ENCODE results near the gene SPRY4. TPM values are rescaled to one million over a fixed set of nuclear protein-coding genes. Genes with fewer than 3 reads are reported as not detected.

Gene SPRY4
- total and polyA plus RNA-seq, 4 donors: 2.7 to 9.6 (median 4.9) TPM

DNA sequence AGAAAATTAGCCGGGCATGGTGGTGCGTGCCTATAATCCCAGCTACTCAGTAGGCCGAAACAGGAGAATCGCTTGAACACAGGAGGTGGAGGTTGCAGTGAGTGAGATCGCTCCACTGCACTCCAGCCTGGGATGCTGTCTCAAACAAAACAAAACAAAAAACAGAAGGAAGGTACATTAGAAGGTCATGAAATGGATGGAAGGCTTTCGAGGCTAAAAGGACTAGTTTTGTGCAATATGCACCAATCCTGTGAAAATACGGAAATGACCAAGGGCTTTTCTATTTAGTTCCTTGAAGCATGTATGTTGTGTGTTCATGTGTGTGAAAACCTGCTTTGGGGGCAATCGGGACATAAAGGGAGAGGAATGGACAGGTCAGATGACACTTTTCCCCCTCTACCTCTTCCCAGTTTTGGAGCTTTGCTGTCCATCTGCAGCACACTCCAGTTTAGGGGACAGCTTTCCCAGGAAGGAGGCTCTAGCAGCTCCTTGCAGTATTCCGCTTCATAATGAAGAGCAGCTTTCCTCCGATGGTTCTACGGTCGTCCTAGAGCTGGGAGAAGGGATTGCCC is 15.0 kb downstream of the SPRY4 start:
- Histone ChIP-seq H3K4me1 (ENCODE audit: control insufficient read depth in 4 of 4, insufficient read depth in 4 of 4, low read length in 3 of 4) (peaks cover 0 to 10% (median 0%) of the 10 kb centered on the region in 4 donors), H3K27me3 (ENCODE audit: control insufficient read depth in 4 of 4, insufficient read depth in 4 of 4, low read length in 3 of 4) (no peaks in the 10 kb centered on the region), H3K4me3 (ENCODE audit: low read depth in 1 of 3, low read length in 3 of 3) (no peak overlapping the region), H3K36me3 (ENCODE audit: control insufficient read depth in 4 of 4, insufficient read depth in 3 of 4, low read depth in 1 of 4, low read length in 3 of 4) (peaks cover 0 to 20% (median 9%) of the 10 kb centered on the region in 4 donors), H3K27ac (ENCODE audit: low read depth in 1 of 2, low read length in 2 of 2) (no peak overlapping the region), H3K9ac (ENCODE audit: low read depth in 1 of 2, low read length in 2 of 2) (no peak overlapping the region), H3K9me3 (ENCODE audit: control insufficient read depth in 4 of 4, low read length in 3 of 4) (no peaks in the 10 kb centered on the region)
- 80% methylated on average over 12 of the region's 12 CpGs for whole genome bisulfite sequencing
- TF ChIP-seq, protein P1, sequence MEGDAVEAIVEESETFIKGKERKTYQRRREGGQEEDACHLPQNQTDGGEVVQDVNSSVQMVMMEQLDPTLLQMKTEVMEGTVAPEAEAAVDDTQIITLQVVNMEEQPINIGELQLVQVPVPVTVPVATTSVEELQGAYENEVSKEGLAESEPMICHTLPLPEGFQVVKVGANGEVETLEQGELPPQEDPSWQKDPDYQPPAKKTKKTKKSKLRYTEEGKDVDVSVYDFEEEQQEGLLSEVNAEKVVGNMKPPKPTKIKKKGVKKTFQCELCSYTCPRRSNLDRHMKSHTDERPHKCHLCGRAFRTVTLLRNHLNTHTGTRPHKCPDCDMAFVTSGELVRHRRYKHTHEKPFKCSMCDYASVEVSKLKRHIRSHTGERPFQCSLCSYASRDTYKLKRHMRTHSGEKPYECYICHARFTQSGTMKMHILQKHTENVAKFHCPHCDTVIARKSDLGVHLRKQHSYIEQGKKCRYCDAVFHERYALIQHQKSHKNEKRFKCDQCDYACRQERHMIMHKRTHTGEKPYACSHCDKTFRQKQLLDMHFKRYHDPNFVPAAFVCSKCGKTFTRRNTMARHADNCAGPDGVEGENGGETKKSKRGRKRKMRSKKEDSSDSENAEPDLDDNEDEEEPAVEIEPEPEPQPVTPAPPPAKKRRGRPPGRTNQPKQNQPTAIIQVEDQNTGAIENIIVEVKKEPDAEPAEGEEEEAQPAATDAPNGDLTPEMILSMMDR (IDR thresholded peaks at IDR 0.05; ENCODE audit: low read depth, low read length, missing input control): no peak
- no peak for TF ChIP-seq FOXA1 (IDR thresholded peaks at IDR 0.05)
- no peak for TF ChIP-seq FOXA2 (IDR thresholded peaks at IDR 0.05)
- TF ChIP-seq RXRA (IDR thresholded peaks at IDR 0.05): no peak
- no peak for TF ChIP-seq JUND (IDR thresholded peaks at IDR 0.05)
- TF ChIP-seq MAX (IDR thresholded peaks at IDR 0.05): no peak
- no peak for TF ChIP-seq YY1 (IDR thresholded peaks at IDR 0.05)
- no peak for TF ChIP-seq NR2F2 (IDR thresholded peaks at IDR 0.05)
- no peak for TF ChIP-seq TAF1 (conservative IDR thresholded peaks at IDR 0.05)
- TF ChIP-seq, protein P2, sequence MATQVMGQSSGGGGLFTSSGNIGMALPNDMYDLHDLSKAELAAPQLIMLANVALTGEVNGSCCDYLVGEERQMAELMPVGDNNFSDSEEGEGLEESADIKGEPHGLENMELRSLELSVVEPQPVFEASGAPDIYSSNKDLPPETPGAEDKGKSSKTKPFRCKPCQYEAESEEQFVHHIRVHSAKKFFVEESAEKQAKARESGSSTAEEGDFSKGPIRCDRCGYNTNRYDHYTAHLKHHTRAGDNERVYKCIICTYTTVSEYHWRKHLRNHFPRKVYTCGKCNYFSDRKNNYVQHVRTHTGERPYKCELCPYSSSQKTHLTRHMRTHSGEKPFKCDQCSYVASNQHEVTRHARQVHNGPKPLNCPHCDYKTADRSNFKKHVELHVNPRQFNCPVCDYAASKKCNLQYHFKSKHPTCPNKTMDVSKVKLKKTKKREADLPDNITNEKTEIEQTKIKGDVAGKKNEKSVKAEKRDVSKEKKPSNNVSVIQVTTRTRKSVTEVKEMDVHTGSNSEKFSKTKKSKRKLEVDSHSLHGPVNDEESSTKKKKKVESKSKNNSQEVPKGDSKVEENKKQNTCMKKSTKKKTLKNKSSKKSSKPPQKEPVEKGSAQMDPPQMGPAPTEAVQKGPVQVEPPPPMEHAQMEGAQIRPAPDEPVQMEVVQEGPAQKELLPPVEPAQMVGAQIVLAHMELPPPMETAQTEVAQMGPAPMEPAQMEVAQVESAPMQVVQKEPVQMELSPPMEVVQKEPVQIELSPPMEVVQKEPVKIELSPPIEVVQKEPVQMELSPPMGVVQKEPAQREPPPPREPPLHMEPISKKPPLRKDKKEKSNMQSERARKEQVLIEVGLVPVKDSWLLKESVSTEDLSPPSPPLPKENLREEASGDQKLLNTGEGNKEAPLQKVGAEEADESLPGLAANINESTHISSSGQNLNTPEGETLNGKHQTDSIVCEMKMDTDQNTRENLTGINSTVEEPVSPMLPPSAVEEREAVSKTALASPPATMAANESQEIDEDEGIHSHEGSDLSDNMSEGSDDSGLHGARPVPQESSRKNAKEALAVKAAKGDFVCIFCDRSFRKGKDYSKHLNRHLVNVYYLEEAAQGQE (IDR thresholded peaks at IDR 0.05): no peak
- TF ChIP-seq, protein P3, sequence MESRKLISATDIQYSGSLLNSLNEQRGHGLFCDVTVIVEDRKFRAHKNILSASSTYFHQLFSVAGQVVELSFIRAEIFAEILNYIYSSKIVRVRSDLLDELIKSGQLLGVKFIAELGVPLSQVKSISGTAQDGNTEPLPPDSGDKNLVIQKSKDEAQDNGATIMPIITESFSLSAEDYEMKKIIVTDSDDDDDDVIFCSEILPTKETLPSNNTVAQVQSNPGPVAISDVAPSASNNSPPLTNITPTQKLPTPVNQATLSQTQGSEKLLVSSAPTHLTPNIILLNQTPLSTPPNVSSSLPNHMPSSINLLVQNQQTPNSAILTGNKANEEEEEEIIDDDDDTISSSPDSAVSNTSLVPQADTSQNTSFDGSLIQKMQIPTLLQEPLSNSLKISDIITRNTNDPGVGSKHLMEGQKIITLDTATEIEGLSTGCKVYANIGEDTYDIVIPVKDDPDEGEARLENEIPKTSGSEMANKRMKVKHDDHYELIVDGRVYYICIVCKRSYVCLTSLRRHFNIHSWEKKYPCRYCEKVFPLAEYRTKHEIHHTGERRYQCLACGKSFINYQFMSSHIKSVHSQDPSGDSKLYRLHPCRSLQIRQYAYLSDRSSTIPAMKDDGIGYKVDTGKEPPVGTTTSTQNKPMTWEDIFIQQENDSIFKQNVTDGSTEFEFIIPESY (IDR thresholded peaks at IDR 0.05): no peak
- DNase-seq (ENCODE audit: low spot score): no peak

DNA sequence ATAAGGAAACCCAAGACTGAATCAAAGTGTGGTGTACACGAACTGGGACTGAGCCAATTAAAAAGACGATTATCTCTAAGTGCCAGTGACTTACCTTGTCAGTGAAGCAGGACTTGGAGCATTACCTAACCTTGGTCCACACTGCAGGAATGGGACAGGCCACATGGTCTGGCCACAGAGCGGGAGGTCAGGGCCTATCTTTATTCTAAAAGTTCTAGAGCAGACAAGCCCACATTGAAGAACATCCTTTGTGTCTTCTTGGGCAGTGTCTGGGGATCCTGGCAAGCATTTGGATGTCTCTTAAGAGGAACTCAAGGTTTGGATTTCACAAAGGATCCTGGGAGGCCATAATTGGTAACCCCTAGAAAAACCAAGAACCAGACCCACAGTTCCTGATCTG is 16.5 kb downstream of the SPRY4 start:
- DNase-seq (ENCODE audit: low spot score): no peak
- Histone ChIP-seq H3K4me1 (ENCODE audit: control insufficient read depth in 4 of 4, insufficient read depth in 4 of 4, low read length in 3 of 4) (peaks cover 0 to under 1% (median 0%) of the 10 kb centered on the region in 4 donors), H3K9me3 (ENCODE audit: control insufficient read depth in 4 of 4, low read length in 3 of 4) (no peaks in the 10 kb centered on the region), H3K27me3 (ENCODE audit: control insufficient read depth in 4 of 4, insufficient read depth in 4 of 4, low read length in 3 of 4) (no peaks in the 10 kb centered on the region), H3K9ac (ENCODE audit: low read depth in 1 of 2, low read length in 2 of 2) (no peak overlapping the region), H3K36me3 (ENCODE audit: control insufficient read depth in 4 of 4, insufficient read depth in 3 of 4, low read depth in 1 of 4, low read length in 3 of 4) (peaks cover 0 to 12% (median 5%) of the 10 kb centered on the region in 4 donors), H3K27ac (ENCODE audit: low read depth in 1 of 2, low read length in 2 of 2) (no peak overlapping the region), H3K4me3 (ENCODE audit: low read depth in 1 of 3, low read length in 3 of 3) (no peak overlapping the region)
- WGBS: 92% methylated on average over 3 of the region's 3 CpGs
- TF ChIP-seq RXRA (IDR thresholded peaks at IDR 0.05) (no peak), FOXA2 (IDR thresholded peaks at IDR 0.05) (no peak), HNF4G (IDR thresholded peaks at IDR 0.05) (no peak), TAF1 (conservative IDR thresholded peaks at IDR 0.05) (no peak), HNF4A (conservative IDR thresholded peaks at IDR 0.05) (no peak), EGR1 (IDR thresholded peaks at IDR 0.05; ENCODE audit: low read depth in 2 of 2) (no peak), NR2F2 (IDR thresholded peaks at IDR 0.05) (no peak), SP1 (IDR thresholded peaks at IDR 0.05) (no peak)
- TF ChIP-seq, protein P1 (IDR thresholded peaks at IDR 0.05; ENCODE audit: low read depth, low read length, missing input control): no peak
- TF ChIP-seq, protein P2 (IDR thresholded peaks at IDR 0.05): no peak
- TF ChIP-seq, protein P3 (IDR thresholded peaks at IDR 0.05): no peak

Measured in liver (tissue), 9 donors.